GM12864 (cell line): ENCODE data around the gene ADAD2.
"Not testable (repeated sequence)": the region's sequence is repeated elsewhere in the genome, so short reads cannot be mapped to it uniquely, and the experiment has no call there.

Experiments used
- DNase-seq: peaks from one replicate; pipeline ENCODE4 v3.0.0-alpha.2; 2011; ENCODE audit warnings: low read depth
- H3K4me3 ChIP-seq: 2 replicates; pipeline ENCODE4 v1.5.1; 2011; ENCODE audit warnings: mild to moderate bottlenecking, low read depth, low read length, control low read depth
- TF ChIP-seq, protein P1 (sequence below): IDR thresholded peaks from 2 replicates; pipeline ENCODE4 v1.5.1; 2011; ENCODE audit warnings: low read depth, mild to moderate bottlenecking, moderate library complexity, low read length, control low read depth, inconsistent platforms; ENCODE audit errors: missing control alignments

The ADAD2 gene

DNA sequence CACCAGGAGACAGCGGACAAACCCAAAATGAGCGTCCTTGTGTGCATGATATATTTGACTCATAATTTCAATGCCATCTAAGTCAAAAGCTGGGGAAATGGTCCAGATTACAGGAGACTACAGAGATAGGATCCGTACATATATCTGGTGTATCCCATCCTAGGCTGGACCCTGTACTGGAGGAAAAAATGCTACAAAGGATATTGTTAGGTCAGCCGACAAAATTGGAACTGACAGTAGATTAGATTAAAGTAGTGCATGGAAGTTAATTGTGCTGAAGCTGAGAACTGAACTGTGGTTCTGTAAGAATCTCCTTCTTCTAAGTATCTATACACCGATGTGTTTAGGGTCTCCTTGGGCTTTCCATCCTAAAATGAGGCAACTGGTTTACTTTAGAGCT, 24.6 kb downstream of the ADAD2 start:
- no peak for DNase-seq
- no peak overlapping the region for H3K4me3 ChIP-seq
- TF ChIP-seq, protein P1, sequence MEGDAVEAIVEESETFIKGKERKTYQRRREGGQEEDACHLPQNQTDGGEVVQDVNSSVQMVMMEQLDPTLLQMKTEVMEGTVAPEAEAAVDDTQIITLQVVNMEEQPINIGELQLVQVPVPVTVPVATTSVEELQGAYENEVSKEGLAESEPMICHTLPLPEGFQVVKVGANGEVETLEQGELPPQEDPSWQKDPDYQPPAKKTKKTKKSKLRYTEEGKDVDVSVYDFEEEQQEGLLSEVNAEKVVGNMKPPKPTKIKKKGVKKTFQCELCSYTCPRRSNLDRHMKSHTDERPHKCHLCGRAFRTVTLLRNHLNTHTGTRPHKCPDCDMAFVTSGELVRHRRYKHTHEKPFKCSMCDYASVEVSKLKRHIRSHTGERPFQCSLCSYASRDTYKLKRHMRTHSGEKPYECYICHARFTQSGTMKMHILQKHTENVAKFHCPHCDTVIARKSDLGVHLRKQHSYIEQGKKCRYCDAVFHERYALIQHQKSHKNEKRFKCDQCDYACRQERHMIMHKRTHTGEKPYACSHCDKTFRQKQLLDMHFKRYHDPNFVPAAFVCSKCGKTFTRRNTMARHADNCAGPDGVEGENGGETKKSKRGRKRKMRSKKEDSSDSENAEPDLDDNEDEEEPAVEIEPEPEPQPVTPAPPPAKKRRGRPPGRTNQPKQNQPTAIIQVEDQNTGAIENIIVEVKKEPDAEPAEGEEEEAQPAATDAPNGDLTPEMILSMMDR, result no peak

DNA sequence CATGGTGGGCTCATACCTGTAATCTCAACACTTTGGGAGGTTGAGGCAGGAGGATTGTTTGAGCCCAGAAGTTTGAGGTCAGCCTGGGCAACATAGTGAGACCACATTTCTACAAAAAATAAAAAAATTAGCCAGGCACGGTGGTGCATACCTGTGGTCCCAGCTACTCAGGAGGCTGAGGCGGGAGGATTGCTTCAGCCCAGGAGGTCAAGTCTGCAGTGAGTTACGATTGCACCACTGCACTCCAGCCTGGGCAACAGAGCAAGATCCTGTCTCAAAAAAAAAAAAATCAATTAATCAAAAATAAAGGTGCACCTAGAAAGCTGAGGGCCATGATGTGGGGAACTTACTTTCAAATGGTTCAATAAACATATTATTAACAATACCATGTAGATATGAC, 25.2 kb downstream of the ADAD2 start:
- not testable (repeated sequence) for H3K4me3 ChIP-seq, DNase-seq

DNA sequence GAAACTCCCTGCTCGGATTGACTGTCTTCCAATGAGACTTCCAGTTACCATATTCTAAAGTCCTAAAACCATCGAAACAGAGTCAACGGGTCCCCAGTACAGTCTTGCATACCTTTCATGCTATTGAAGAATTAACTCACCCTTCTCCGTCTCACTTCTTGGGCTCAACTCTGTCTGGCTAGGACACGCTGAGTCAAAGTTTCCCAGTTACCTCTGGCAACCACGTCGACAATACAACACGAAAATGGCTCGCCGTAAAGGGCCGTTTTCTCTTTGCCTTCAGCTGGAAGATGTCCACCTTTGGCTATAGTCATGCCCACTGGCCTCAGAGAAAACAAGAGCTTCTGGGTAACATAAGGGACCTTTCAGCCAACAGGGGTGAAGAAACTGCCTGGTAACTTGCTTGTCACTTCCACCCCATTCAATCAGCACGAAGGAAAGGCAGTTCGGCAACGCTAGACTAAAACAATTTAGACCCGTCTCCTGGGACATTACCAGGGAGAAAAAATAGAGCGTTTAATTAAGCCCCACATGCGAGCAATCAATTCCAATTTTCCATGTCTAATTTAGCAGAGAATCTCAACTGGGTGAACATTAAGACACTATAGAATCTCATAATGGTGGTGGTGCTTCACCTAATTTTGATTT, 27.3 kb downstream of the ADAD2 start:
- DNase-seq, result no peak
- TF ChIP-seq, protein P1, result no peak
- no peak overlapping the region for H3K4me3 ChIP-seq

GRCh38 chr16:84218956-84219355, 28.0 kb downstream of the ADAD2 start:
- H3K4me3 ChIP-seq, result no peak overlapping the region
- DNase-seq, result no peak
- TF ChIP-seq, protein P1, result no peak

DNA sequence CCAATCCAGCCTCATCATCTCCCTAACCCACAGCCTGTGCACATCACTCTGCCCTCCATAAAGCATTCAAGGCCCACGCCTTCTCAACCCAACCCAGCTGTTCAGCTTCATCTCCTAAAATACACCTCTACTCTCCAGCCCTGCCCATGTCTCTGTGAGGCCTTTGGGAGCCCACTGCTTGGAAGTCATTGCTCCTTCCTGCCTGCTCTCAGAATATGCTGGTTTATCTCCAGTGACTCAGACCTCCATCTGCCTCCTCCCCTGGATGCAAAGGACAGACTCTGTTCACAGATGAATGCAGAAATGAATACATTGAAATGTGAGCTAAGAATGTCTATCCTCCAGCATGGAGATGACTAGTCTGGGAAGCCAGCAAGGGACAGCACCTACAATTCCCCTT, 29.9 kb downstream of the ADAD2 start:
- TF ChIP-seq, protein P1, result no peak
- DNase-seq, result no peak

GRCh38 chr16:84223456-84223855, 32.5 kb downstream of the ADAD2 start:
- TF ChIP-seq, protein P1, result no peak
- DNase-seq, result no peak

More for the DNA sequence above, 29.9 kb downstream of the ADAD2 start:
- no peak overlapping the region for H3K4me3 ChIP-seq

DNA sequence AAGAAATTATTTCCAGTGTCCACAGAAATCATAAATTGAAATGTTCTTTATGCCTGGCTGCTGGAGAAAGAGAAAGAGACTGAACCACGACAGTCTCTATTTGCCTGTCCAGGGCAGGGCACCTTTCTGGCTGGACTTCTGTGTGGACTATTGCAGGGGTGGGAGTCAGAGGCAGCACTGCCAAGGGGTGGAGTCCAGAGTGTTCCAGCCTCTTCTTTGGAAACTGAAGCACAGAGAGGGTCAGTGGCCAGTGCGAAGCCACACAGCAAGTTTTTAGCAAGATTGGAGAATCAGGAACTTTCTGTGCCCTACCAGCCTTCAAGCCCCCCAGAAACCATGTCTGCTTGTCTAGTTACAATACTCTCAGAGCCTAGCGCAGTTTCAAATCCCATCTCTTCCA, 33.6 kb downstream of the ADAD2 start:
- H3K4me3 ChIP-seq, result no peak overlapping the region
- TF ChIP-seq, protein P1, result no peak
- DNase-seq, result no peak

More at GRCh38 chr16:84223456-84223855, 32.5 kb downstream of the ADAD2 start:
- H3K4me3 ChIP-seq, result no peak overlapping the region
